SK-N-SH treated with all-trans-retinoic acid at 6 μM for 48 hours (cell line): ENCODE data around the gene ESPNL.

Experiments
- ATAC-seq: fragments of 200-7000 bp; cut with Tn5 transposase; 3 replicates; pipeline ENCODE4 v1.9.1; 2020; ENCODE audit warnings: mild to moderate bottlenecking, moderate library complexity
- BACH2 ChIP-seq: fragments of 250-450 bp; sonication (Bioruptor Pico); IDR thresholded peaks from 2 replicates; pipeline ENCODE4 v1.9.0; 2021; ENCODE audit warnings: mild to moderate bottlenecking, borderline replicate concordance
- CREB5 ChIP-seq: fragments of 250-450 bp; sonication (Bioruptor Pico); IDR thresholded peaks from 2 replicates; pipeline ENCODE4 v1.5.1; 2020; ENCODE audit warnings: low read depth, mild to moderate bottlenecking, moderate library complexity
- CSDC2 ChIP-seq: fragments of 250-450 bp; sonication (Bioruptor Pico); IDR thresholded peaks from 2 replicates; pipeline ENCODE4 v1.5.0; 2020; ENCODE audit warnings: mild to moderate bottlenecking, moderate library complexity
- GLIS3 ChIP-seq: fragments of 250-450 bp; sonication (Bioruptor Pico); IDR thresholded peaks from 2 replicates; pipeline ENCODE4 v1.5.0; 2020; ENCODE audit warnings: mild to moderate bottlenecking, moderate library complexity
- ISL1 ChIP-seq: fragments of 250-450 bp; sonication (Bioruptor Pico); IDR thresholded peaks from 2 replicates; pipeline ENCODE4 v2.1.2; 2022; ENCODE audit warnings: mild to moderate bottlenecking, moderate library complexity
- OSR1 ChIP-seq: fragments of 250-450 bp; sonication (Bioruptor Pico); IDR thresholded peaks from 2 replicates; pipeline ENCODE4 v1.8.0; 2022; ENCODE audit warnings: moderate library complexity, mild to moderate bottlenecking, inconsistent platforms
- PATZ1 ChIP-seq: fragments of 250-450 bp; sonication (Bioruptor Pico); IDR thresholded peaks from 2 replicates; pipeline ENCODE4 v1.8.0; 2020; ENCODE audit warnings: mild to moderate bottlenecking, moderate library complexity, borderline replicate concordance
- POU6F1 ChIP-seq: fragments of 250-450 bp; sonication (Bioruptor Pico); IDR thresholded peaks from 2 replicates; pipeline ENCODE4 v1.8.0; 2021; ENCODE audit warnings: low read depth, mild to moderate bottlenecking, moderate library complexity, borderline replicate concordance
- PPARA ChIP-seq: fragments of 250-450 bp; sonication (Bioruptor Pico); IDR thresholded peaks from 2 replicates; pipeline ENCODE4 v1.5.0; 2020; ENCODE audit warnings: mild to moderate bottlenecking, borderline replicate concordance
- RARB ChIP-seq: fragments of 250-450 bp; sonication (Bioruptor Pico); IDR thresholded peaks from 2 replicates; pipeline ENCODE4 v1.8.0; 2021; ENCODE audit warnings: mild to moderate bottlenecking, moderate library complexity
- SNAI2 ChIP-seq: fragments of 250-450 bp; sonication (Bioruptor Pico); IDR thresholded peaks from 2 replicates; pipeline ENCODE4 v1.5.0; 2020; ENCODE audit warnings: mild to moderate bottlenecking, moderate library complexity
- TCF4 ChIP-seq: fragments of 250-450 bp; sonication (Bioruptor Pico); IDR thresholded peaks from 2 replicates; pipeline ENCODE4 v1.8.0; 2021; ENCODE audit warnings: mild to moderate bottlenecking, moderate library complexity, borderline replicate concordance
- TOX ChIP-seq: fragments of 250-450 bp; sonication (Bioruptor Pico); IDR thresholded peaks from 2 replicates; pipeline ENCODE4 v1.8.0; 2021; ENCODE audit warnings: mild to moderate bottlenecking, moderate library complexity, borderline replicate concordance
- ZC3H10 ChIP-seq: fragments of 250-450 bp; sonication (Bioruptor Pico); IDR thresholded peaks from 2 replicates; pipeline ENCODE4 v1.5.1; 2021; ENCODE audit warnings: mild to moderate bottlenecking, moderate library complexity
- ZFP3 ChIP-seq: fragments of 250-450 bp; sonication (Bioruptor Pico); IDR thresholded peaks from 2 replicates; pipeline ENCODE4 v1.5.0; 2020; ENCODE audit warnings: mild to moderate bottlenecking, moderate library complexity
- ZFP30 ChIP-seq: fragments of 450-650 bp; formaldehyde crosslinking; IDR thresholded peaks from 2 replicates; pipeline ENCODE4 v1.5.0; 2022; ENCODE audit warnings: mild to moderate bottlenecking, moderate library complexity
- ZNF565 ChIP-seq: fragments of 450-650 bp; formaldehyde crosslinking; conservative IDR thresholded peaks from 2 replicates; pipeline ENCODE4 v1.5.0; 2020; ENCODE audit warnings: low read depth, mild to moderate bottlenecking, moderate library complexity
- ZNF70 ChIP-seq: fragments of 450-650 bp; formaldehyde crosslinking; IDR thresholded peaks from 2 replicates; pipeline ENCODE4 v1.5.0; 2020; ENCODE audit warnings: mild to moderate bottlenecking, moderate library complexity
- ZNF8 ChIP-seq: fragments of 450-650 bp; formaldehyde crosslinking; IDR thresholded peaks from 2 replicates; pipeline ENCODE4 v1.5.0; 2020; ENCODE audit warnings: mild to moderate bottlenecking, moderate library complexity
- TF ChIP-seq, protein P1 (sequence below): fragments of 250-450 bp; sonication (Bioruptor Pico); IDR thresholded peaks from 2 replicates; pipeline ENCODE4 v1.5.0; 2020; ENCODE audit warnings: mild to moderate bottlenecking, moderate library complexity

The ESPNL gene

DNA sequence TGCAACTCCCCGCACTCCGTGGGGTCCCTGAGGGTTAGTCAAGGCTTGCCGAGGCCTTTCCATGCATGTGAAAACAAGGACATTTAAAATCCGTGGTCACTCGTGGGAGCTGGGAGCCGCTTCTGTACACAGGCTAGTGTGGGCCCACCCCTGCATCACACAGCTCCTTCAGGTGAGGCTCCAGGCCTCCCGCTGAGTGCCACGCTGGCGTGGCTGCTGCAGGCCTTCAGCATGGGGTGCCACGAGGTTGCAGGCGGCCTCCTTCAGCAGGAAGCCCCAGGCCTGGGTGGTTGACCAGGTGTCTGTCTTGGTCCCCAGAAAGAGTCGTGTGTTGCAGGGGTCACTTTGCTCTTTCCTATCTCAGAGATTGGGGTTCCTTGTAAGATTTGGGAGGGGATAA is 44.9 kb downstream of the ESPNL start (continued):
- TF ChIP-seq PPARA (CRISPR knock-in tag) (no peak), ZC3H10 (CRISPR knock-in tag) (no peak), GLIS3 (CRISPR knock-in tag) (no peak), ZNF565 (CRISPR knock-in tag) (no peak), ISL1 (CRISPR knock-in tag) (no peak), ZNF8 (CRISPR knock-in tag) (no peak)

- TF ChIP-seq ZNF8 (CRISPR knock-in tag) (no peak), TCF4 (CRISPR knock-in tag) (no peak), RARB (CRISPR knock-in tag) (no peak), BACH2 (CRISPR knock-in tag) (no peak), PATZ1 (CRISPR knock-in tag) (no peak), GLIS3 (CRISPR knock-in tag) (no peak), ZFP30 (CRISPR knock-in tag) (no peak), ZFP3 (CRISPR knock-in tag) (no peak), PPARA (CRISPR knock-in tag) (no peak), SNAI2 (CRISPR knock-in tag) (no peak), CREB5 (no peak)
- TF ChIP-seq, protein P1, sequence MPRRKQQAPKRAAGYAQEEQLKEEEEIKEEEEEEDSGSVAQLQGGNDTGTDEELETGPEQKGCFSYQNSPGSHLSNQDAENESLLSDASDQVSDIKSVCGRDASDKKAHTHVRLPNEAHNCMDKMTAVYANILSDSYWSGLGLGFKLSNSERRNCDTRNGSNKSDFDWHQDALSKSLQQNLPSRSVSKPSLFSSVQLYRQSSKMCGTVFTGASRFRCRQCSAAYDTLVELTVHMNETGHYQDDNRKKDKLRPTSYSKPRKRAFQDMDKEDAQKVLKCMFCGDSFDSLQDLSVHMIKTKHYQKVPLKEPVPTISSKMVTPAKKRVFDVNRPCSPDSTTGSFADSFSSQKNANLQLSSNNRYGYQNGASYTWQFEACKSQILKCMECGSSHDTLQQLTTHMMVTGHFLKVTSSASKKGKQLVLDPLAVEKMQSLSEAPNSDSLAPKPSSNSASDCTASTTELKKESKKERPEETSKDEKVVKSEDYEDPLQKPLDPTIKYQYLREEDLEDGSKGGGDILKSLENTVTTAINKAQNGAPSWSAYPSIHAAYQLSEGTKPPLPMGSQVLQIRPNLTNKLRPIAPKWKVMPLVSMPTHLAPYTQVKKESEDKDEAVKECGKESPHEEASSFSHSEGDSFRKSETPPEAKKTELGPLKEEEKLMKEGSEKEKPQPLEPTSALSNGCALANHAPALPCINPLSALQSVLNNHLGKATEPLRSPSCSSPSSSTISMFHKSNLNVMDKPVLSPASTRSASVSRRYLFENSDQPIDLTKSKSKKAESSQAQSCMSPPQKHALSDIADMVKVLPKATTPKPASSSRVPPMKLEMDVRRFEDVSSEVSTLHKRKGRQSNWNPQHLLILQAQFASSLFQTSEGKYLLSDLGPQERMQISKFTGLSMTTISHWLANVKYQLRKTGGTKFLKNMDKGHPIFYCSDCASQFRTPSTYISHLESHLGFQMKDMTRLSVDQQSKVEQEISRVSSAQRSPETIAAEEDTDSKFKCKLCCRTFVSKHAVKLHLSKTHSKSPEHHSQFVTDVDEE (CRISPR knock-in tag): no peak
- ATAC-seq: no peak
Observed at GRCh38 chr2:238145851-238146250, 45.7 kb downstream of the ESPNL start.

GRCh38 chr2:238146884-238147544 is 46.9 kb downstream of the ESPNL start:
- TF ChIP-seq POU6F1 (CRISPR knock-in tag): no peak
- no peak for TF ChIP-seq RARB (CRISPR knock-in tag)
- TF ChIP-seq PPARA (CRISPR knock-in tag): no peak
- no peak for TF ChIP-seq PATZ1 (CRISPR knock-in tag)
- no peak for TF ChIP-seq TCF4 (CRISPR knock-in tag)
- no peak for TF ChIP-seq OSR1 (CRISPR knock-in tag)
- no peak for TF ChIP-seq GLIS3 (CRISPR knock-in tag)
- no peak for TF ChIP-seq BACH2 (CRISPR knock-in tag)
- no peak for TF ChIP-seq ZNF70
- TF ChIP-seq TOX (CRISPR knock-in tag): no peak
- no peak for TF ChIP-seq CREB5
- TF ChIP-seq CSDC2 (CRISPR knock-in tag): no peak
- no peak for TF ChIP-seq ZNF565 (CRISPR knock-in tag)
- no peak for ATAC-seq
